ENCODE measurements around the gene TNFAIP3. TPM values are rescaled to one million over a fixed set of nuclear protein-coding genes. Genes with fewer than 3 reads are reported as not detected.

The TNFAIP3 gene
- polyA plus RNA-seq, 3 donors, result 35.5 to 273 (median 38.4) TPM

- Mint-ChIP-seq H3K9me3 (peaks cover 0 to 2% (median 0%) of the 10 kb centered on the region in 7 donors), H3K27ac (no peak overlapping the region), H3K4me1 (peaks cover 33% of the 10 kb centered on the region), H3K36me3 (peaks cover 0 to 3% of the 10 kb centered on the region in 2 donors), H3K4me3 (no peak overlapping the region), H3K27me3 (ENCODE audit: low read depth in 3 of 3) (no peaks in the 10 kb centered on the region)
- Histone ChIP-seq H3K9ac (ENCODE audit: insufficient read depth, low read length, poor library complexity, severe bottlenecking) (no peak overlapping the region), H3K4me1 (ENCODE audit: control insufficient read depth in 1 of 2, insufficient read depth in 2 of 2, low read length in 2 of 2) (peaks cover 29 to 33% of the 10 kb centered on the region in 2 donors), H3K27me3 (ENCODE audit: control insufficient read depth in 2 of 2, insufficient read depth in 2 of 2, low read length in 2 of 2) (no peaks in the 10 kb centered on the region), H3K36me3 (replicated peaks in 1 of 2; ENCODE audit: control insufficient read depth in 1 of 2, insufficient read depth in 2 of 2, low read length in 2 of 2) (no peaks in the 10 kb centered on the region), H3K9me3 (replicated peaks in 1 of 2; ENCODE audit: control insufficient read depth in 1 of 2, insufficient read depth in 1 of 2, low read length in 2 of 2) (no peaks in the 10 kb centered on the region), H2AFZ (ENCODE audit: insufficient read depth, low read depth, low read length, poor library complexity, severe bottlenecking) (no peak overlapping the region), H3K4me2 (replicated peaks; ENCODE audit: extremely low read depth, low read length, poor library complexity, severe bottlenecking) (no peak overlapping the region), H4K20me1 (ENCODE audit: insufficient read depth, low read length) (no peaks in the 10 kb centered on the region), H3K79me2 (ENCODE audit: insufficient read depth, low read length) (no peaks in the 10 kb centered on the region), H3K4me3 (replicated peaks in 1 of 3; ENCODE audit: low read depth in 2 of 3, low read length in 3 of 3) (no peak overlapping the region), H3K27ac (ENCODE audit: low read depth in 1 of 2, low read length in 2 of 2) (no peak overlapping the region)
- no peak for TF ChIP-seq CTCF (IDR thresholded peaks at IDR 0.05)
- DNase-seq, result no peak
- no CpG with 5 or more reads among the region's 4 CpGs for WGBS (ENCODE audit: insufficient coverage)
- intact Hi-C loops (cut with micrococcal nuclease), result no loop called here
Measured at GRCh38 chr6:137915790-137916189, 48.7 kb downstream of the TNFAIP3 start.

- Histone ChIP-seq H3K27me3 (ENCODE audit: control insufficient read depth in 2 of 2, insufficient read depth in 2 of 2, low read length in 2 of 2) (no peaks in the 10 kb centered on the region), H2AFZ (ENCODE audit: insufficient read depth, low read depth, low read length, poor library complexity, severe bottlenecking) (no peak overlapping the region), H3K9ac (ENCODE audit: insufficient read depth, low read length, poor library complexity, severe bottlenecking) (no peak overlapping the region), H3K4me2 (replicated peaks; ENCODE audit: extremely low read depth, low read length, poor library complexity, severe bottlenecking) (no peak overlapping the region), H3K79me2 (ENCODE audit: insufficient read depth, low read length) (no peaks in the 10 kb centered on the region), H4K20me1 (ENCODE audit: insufficient read depth, low read length) (no peaks in the 10 kb centered on the region), H3K4me3 (replicated peaks in 1 of 3; ENCODE audit: low read depth in 2 of 3, low read length in 3 of 3) (no peak overlapping the region), H3K9me3 (replicated peaks in 1 of 2; ENCODE audit: control insufficient read depth in 1 of 2, insufficient read depth in 1 of 2, low read length in 2 of 2) (no peaks in the 10 kb centered on the region), H3K36me3 (replicated peaks in 1 of 2; ENCODE audit: control insufficient read depth in 1 of 2, insufficient read depth in 2 of 2, low read length in 2 of 2) (no peaks in the 10 kb centered on the region), H3K4me1 (ENCODE audit: control insufficient read depth in 1 of 2, insufficient read depth in 2 of 2, low read length in 2 of 2) (peaks cover 10 to 14% of the 10 kb centered on the region in 2 donors), H3K27ac (ENCODE audit: low read depth in 1 of 2, low read length in 2 of 2) (no peak overlapping the region)
- H3K36me3 Mint-ChIP-seq, result peaks cover 0 to 3% of the 10 kb centered on the region in 2 donors
- no peaks in the 10 kb centered on the region for H3K27me3 Mint-ChIP-seq (ENCODE audit: low read depth in 3 of 3)
- no peak overlapping the region for H3K27ac Mint-ChIP-seq
- intact Hi-C loops (cut with micrococcal nuclease), result no loop called here
- DNase-seq, result no peak
- no CpG with 5 or more reads among the region's 1 CpG for WGBS (ENCODE audit: insufficient coverage)
- TF ChIP-seq CTCF (IDR thresholded peaks at IDR 0.05), result no peak
- H3K4me3 Mint-ChIP-seq, result no peak overlapping the region
- peaks cover 24% of the 10 kb centered on the region for H3K4me1 Mint-ChIP-seq
- H3K9me3 Mint-ChIP-seq, result peaks cover 0 to 2% (median 0%) of the 10 kb centered on the region in 7 donors
Measured at GRCh38 chr6:137917551-137918325, 50.7 kb downstream of the TNFAIP3 start.
